GM10266 (cell line): Measurements from ENCODE around the gene GIPC3.
A peak's percentile ranks its signal among the peaks of the same experiment; 100 is the strongest.

Experiments
- DNase-seq: peaks from one replicate; pipeline ENCODE4 v3.0.0; 2012; ENCODE audit errors: extremely low spot score
- TF ChIP-seq, protein P1 (sequence below): IDR thresholded peaks from 2 replicates; pipeline ENCODE4 v1.5.1; 2012; ENCODE audit warnings: mild to moderate bottlenecking, low read depth; ENCODE audit not compliant: control insufficient read depth, insufficient read depth; ENCODE audit errors: missing control alignments

GIPC3 gene

GRCh38 chr19:3538258-3538929, 46.9 kb upstream of the GIPC3 start:
- TF ChIP-seq, protein P1, sequence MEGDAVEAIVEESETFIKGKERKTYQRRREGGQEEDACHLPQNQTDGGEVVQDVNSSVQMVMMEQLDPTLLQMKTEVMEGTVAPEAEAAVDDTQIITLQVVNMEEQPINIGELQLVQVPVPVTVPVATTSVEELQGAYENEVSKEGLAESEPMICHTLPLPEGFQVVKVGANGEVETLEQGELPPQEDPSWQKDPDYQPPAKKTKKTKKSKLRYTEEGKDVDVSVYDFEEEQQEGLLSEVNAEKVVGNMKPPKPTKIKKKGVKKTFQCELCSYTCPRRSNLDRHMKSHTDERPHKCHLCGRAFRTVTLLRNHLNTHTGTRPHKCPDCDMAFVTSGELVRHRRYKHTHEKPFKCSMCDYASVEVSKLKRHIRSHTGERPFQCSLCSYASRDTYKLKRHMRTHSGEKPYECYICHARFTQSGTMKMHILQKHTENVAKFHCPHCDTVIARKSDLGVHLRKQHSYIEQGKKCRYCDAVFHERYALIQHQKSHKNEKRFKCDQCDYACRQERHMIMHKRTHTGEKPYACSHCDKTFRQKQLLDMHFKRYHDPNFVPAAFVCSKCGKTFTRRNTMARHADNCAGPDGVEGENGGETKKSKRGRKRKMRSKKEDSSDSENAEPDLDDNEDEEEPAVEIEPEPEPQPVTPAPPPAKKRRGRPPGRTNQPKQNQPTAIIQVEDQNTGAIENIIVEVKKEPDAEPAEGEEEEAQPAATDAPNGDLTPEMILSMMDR, result no peak
- no peak for DNase-seq

DNA sequence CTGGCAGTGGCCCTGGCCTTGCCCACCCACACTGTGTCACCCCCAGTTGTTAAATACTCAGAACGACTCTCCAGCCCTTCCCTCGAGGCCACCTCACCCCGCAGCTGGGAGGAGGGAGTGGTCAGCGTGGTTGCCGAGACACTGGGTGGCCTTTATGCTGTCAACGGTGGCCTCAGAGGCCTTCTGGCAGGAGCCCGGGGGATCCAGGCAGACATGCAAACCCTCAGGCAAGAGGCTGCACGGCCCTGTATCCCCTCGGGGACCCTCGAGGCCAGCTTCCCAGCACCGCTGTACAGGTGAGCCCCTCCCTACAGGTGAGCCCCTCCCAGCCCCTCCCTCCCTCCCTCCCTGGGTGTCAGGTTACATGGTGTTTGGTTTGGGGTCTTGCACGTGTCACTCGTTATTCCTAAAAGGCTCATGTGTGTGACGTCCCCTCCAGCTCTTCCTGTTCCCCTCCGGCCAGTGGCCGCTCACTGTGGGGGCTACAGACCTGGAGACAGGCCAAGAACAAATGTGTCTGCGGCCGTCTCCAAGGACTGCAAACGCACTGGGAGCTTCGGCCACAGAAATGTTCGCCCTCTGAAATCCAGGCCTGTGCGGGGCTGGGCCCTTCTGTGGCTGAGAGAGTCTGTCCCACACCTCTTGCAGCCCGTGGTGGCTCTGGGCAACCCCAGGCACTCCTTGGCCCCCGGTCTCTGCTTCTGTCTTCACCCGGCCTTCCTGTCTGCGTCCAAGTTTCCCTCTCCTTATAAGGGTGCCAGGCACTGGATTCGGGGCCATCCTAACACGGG, 46.1 kb upstream of the GIPC3 start, which contains the start of gene TEKTIP1:
Gene TEKTIP1 (plus strand): TSS at position 210 of the 791 bp plus-strand sequence. CDS start 4 bp downstream, at position 214.
- no peak for DNase-seq

DNA sequence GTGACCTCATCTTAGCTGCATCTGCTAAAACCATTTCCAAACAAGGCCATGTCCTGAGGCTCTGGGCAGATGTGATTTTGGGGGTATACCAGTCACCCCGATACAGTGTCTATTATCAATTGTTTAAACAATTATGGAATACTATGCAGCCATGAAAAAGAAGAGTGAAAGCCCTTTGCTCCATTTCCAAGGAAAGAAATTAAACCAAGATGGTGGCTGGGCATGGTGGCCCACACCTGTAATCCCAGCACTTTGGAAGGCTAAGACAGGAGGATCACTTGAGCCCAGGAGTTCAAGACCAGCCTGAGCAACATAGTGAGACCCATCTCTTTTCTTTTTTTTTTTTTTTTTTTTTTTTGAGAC, 45.5 kb upstream of the GIPC3 start:
- TF ChIP-seq, protein P1, result no peak

More for the DNA sequence above, 46.1 kb upstream of the GIPC3 start, which contains the start of gene TEKTIP1:
- TF ChIP-seq, protein P1, result no peak

GRCh38 chr19:3543150-3544057, 41.9 kb upstream of the GIPC3 start:
- TF ChIP-seq, protein P1, result no peak
- no peak for DNase-seq

More for the DNA sequence above, 45.5 kb upstream of the GIPC3 start:
- no peak for DNase-seq

DNA sequence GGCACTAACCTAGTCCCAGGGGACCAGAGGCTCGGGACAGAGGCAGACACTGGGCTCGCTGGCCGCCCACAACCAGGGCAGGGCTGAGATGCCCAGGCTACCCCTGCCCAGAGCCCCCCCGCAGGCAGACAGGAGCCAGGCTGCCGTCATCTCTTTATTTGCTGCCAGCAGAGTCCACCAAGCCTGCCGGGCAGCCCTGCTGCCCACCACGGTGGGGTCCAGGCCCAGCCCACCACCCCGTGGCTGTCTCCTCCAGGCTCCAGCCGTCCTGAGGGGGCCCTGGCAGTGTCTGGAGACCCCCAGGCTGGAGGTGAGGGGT, 41.3 kb upstream of the GIPC3 start:
- DNase-seq, result no peak
- TF ChIP-seq, protein P1, result no peak

DNA sequence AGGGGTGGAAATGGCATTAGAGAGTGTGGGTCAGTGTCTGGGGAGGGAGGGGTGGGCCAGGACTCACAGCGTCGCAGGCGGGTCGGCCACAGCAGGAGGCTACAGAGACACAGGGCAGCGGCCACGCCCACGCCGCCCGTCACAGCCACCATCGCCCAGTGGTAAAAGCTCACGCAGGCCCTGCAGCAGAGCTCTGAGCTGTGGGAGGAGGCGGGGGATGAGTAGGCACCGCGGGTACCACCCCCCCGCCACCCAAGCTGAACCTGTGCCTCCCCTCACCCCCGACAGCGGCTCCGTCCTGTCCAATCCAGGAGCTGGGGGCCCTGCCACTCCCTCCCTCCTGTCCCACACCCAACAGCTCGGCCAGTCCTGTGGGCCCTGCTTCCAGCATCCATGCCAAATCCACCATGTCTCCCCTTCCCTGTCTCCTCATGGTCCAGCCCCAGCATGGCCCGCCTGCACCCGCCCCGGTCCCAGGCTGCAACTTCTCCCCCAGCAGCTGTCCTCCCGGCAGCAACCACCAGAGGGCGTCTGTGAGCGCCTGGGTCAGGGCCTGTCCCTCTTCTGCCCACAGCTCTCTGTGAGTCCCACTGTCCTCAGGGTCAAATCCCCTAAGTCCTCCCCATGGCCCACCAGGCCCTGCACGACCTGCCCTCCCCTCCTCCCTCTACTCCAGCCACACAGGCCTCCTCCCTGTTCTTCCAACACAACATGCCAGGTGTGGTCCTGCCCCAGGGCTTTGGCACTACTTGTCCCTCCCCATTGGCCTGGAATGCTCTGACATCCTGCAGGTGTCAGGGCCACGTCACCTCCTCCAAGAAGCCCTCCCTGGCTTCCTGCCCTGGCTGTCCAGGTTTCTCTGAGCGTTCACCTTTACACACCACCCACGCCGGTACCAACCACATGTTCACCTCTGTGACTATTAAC, 40.3 kb upstream of the GIPC3 start:
- peak; percentile 93 for DNase-seq
- TF ChIP-seq, protein P1, result peak; percentile 94
